ENCODE data around the gene STXBP1. TPM values are rescaled to one million over a fixed set of nuclear protein-coding genes. Genes with fewer than 3 reads are reported as not detected.

The STXBP1 gene
- polyA plus RNA-seq, 2 of the 4 experiments (the other 2 are of a cell fraction): 13.3 to 22.6 TPM

GRCh38 chr9:127712867-127713266, 100.8 kb downstream of the STXBP1 start:
- FAIRE-seq: no peak
- WGBS (ENCODE audit: missing lambda C conversion rate): 95% methylated on average over 7 of the region's 10 CpGs
- no peak for DNase-seq (ENCODE audit: low read depth in 1 of 2, low spot score in 1 of 2)
- TF ChIP-seq JUNB (IDR thresholded peaks at IDR 0.05): no peak
- TF ChIP-seq HMGXB4 (CRISPR knock-in tag; IDR thresholded peaks at IDR 0.05; ENCODE audit: borderline replicate concordance): no peak
- no peak for TF ChIP-seq HEYL (CRISPR knock-in tag; IDR thresholded peaks at IDR 0.05)
- no peak for TF ChIP-seq JUN (IDR thresholded peaks at IDR 0.05)
- no peak for TF ChIP-seq RAD21 (conservative IDR thresholded peaks at IDR 0.05 in 1 of 2, IDR thresholded peaks at IDR 0.05 in 1 of 2)
- TF ChIP-seq CBX8 (IDR thresholded peaks at IDR 0.05): no peak
- no peak for TF ChIP-seq POLR2AphosphoS2 (conservative IDR thresholded peaks at IDR 0.05; ENCODE audit: low read length)
- H3K4me1 ChIP-seq: peaks cover 10% of the 10 kb centered on the region; the same call in 1 of the 3 replicates
- no peaks in the 10 kb centered on the region for H3K9me3 ChIP-seq
- ChIA-PET POLR2A (no interaction called here), CTCF (interaction anchor here (0.5 to 4.2 kb wide), 8 partner anchors 9 to 208 kb away, joined by 3 to 26 read pairs (median 3); partner anchors contain the start of genes CDK9 and TOR2A)
- no peak overlapping the region for H3K4me3 ChIP-seq
- no peak overlapping the region for H3K27ac ChIP-seq
- no peak for ATAC-seq
- H3K4me2 ChIP-seq: no peak overlapping the region

GRCh38 chr9:127714020-127714750, 102.1 kb downstream of the STXBP1 start:
- POLR2A ChIA-PET: interaction anchor here (2.0 kb wide), 1 partner anchor 103 kb away, joined by 6 read pairs; the partner anchor contains the start of gene STXBP1

DNA sequence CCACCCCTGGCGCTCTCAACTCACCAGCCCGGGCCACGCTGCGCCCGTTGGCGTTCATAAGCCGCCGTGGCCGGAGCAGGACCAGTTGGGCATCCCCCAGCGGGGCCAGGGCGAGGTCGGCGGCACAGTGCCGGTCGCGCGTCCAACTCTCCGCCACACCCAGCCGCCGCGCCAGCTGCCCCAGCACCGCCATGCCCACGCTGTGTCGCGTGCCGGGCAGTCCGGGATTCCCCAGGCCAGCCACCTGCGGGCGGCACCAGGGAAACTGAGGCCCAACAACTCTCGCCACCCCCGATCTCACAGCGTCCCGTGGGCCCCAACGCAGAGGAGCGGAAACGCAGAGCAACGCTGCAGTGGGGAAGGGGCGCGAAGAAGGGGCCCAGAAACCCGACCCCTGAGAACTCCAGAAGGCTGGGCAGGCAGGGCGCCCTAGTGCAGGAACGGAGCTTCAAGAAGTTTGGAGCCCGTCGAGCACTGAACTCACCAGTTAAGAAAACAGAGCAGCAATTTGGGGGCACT, 102.9 kb downstream of the STXBP1 start:
- Histone ChIP-seq H3K4me2 (peak overlapping the region; percentile 94), H3K4me1 (peaks cover 11% of the 10 kb centered on the region; the same call in 1 of the 3 replicates), H3K9me3 (no peaks in the 10 kb centered on the region), H3K27ac (peak overlapping the region; percentile 73 to 79), H3K4me3 (peak overlapping the region; percentile 68)
- 0% methylated on average over 20 of the region's 44 CpGs for WGBS (ENCODE audit: missing lambda C conversion rate)
- ChIA-PET CTCF (interaction anchor here (0.9 to 7.4 kb wide), 7 partner anchors 9 to 125 kb away, joined by 3 to 63 read pairs (median 4); partner anchors contain the start of genes CDK9, CFAP157 and TOR2A), POLR2A (interaction anchor here (0.8 to 2.0 kb wide), 3 partner anchors 20 to 104 kb away, joined by 3 to 6 read pairs (median 4); partner anchors contain the start of genes STXBP1 and TOR2A)
- FAIRE-seq (no peak), DNase-seq (ENCODE audit: low read depth in 1 of 2, low spot score in 1 of 2) (no peak), ATAC-seq (peak; percentile 32 to 49; a peak in 5 of 6 replicates)
- TF ChIP-seq ESRRA (IDR thresholded peaks at IDR 0.05; ENCODE audit: borderline replicate concordance, low read length) (no peak), KDM5A (IDR thresholded peaks at IDR 0.05) (no peak), TP53 (CRISPR knock-in tag; IDR thresholded peaks at IDR 0.05) (no peak), POLR2A (IDR thresholded peaks at IDR 0.05; ENCODE audit: low read length) (no peak), TFCP2L1 (CRISPR knock-in tag; IDR thresholded peaks at IDR 0.05) (no peak), MYC (IDR thresholded peaks at IDR 0.05; ENCODE audit: borderline replicate concordance, low read length) (no peak; the same call in 1 of the 2 replicates), POLR2AphosphoS2 (conservative IDR thresholded peaks at IDR 0.05; ENCODE audit: low read length) (no peak), CBX8 (IDR thresholded peaks at IDR 0.05) (no peak), ZNF302 (CRISPR knock-in tag; IDR thresholded peaks at IDR 0.05) (no peak), CHD4 (IDR thresholded peaks at IDR 0.05; ENCODE audit: borderline replicate concordance) (no peak), CHD2 (IDR thresholded peaks at IDR 0.05; ENCODE audit: low read length, partially characterized antibody) (no peak), SMC3 (IDR thresholded peaks at IDR 0.05) (no peak), EHMT2 (IDR thresholded peaks at IDR 0.05; ENCODE audit: low read depth) (no peak), HOXA7 (CRISPR knock-in tag; IDR thresholded peaks at IDR 0.05) (no peak), NR3C1 (IDR thresholded peaks at IDR 0.05) (no peak), HES2 (IDR thresholded peaks at IDR 0.05) (no peak)
- TF ChIP-seq, protein P1, sequence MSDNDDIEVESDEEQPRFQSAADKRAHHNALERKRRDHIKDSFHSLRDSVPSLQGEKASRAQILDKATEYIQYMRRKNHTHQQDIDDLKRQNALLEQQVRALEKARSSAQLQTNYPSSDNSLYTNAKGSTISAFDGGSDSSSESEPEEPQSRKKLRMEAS (IDR thresholded peaks at IDR 0.05): no peak
- TF ChIP-seq, protein P2, sequence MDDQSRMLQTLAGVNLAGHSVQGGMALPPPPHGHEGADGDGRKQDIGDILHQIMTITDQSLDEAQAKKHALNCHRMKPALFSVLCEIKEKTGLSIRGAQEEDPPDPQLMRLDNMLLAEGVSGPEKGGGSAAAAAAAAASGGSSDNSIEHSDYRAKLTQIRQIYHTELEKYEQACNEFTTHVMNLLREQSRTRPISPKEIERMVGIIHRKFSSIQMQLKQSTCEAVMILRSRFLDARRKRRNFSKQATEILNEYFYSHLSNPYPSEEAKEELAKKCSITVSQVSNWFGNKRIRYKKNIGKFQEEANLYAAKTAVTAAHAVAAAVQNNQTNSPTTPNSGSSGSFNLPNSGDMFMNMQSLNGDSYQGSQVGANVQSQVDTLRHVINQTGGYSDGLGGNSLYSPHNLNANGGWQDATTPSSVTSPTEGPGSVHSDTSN (IDR thresholded peaks at IDR 0.05): no peak

More at GRCh38 chr9:127714020-127714750, 102.1 kb downstream of the STXBP1 start:
- CTCF ChIA-PET: interaction anchor here (0.9 to 7.4 kb wide), 7 partner anchors 10 to 209 kb away, joined by 3 to 63 read pairs (median 3); partner anchors contain the start of genes CDK9 and TOR2A
- Histone ChIP-seq H3K4me2 (peak overlapping the region; percentile 94), H3K4me3 (peak overlapping the region; percentile 68), H3K27ac (peak overlapping the region; percentile 73 to 79; a peak in 5 of 6 replicates), H3K9me3 (no peaks in the 10 kb centered on the region), H3K4me1 (peaks cover 10% of the 10 kb centered on the region; the same call in 1 of the 3 replicates)
- FAIRE-seq: no peak
- DNase-seq (ENCODE audit: low read depth in 1 of 2, low spot score in 1 of 2): no peak
- ATAC-seq: peak in 1 of 2 experiments; percentile 14; a peak in 3 of 6 replicates
- TF ChIP-seq KDM5A (IDR thresholded peaks at IDR 0.05) (no peak), TP53 (CRISPR knock-in tag; IDR thresholded peaks at IDR 0.05) (no peak), JUN (IDR thresholded peaks at IDR 0.05) (no peak), ZSCAN20 (CRISPR knock-in tag; IDR thresholded peaks at IDR 0.05) (no peak), POLR2AphosphoS2 (conservative IDR thresholded peaks at IDR 0.05; ENCODE audit: low read length) (no peak), PHF8 (IDR thresholded peaks at IDR 0.05; ENCODE audit: borderline replicate concordance, low read depth) (no peak), NFE2L2 (conservative IDR thresholded peaks at IDR 0.05; ENCODE audit: low read length) (no peak), GATA3 (IDR thresholded peaks at IDR 0.05; ENCODE audit: borderline replicate concordance) (no peak)
- TF ChIP-seq, protein P1 (IDR thresholded peaks at IDR 0.05): no peak
- WGBS (ENCODE audit: missing lambda C conversion rate): 67% methylated on average over 16 of the region's 19 CpGs
